HCT116 (cell line): ENCODE measurements around the gene PRELID2. TPM values are rescaled to one million over a fixed set of nuclear protein-coding genes. Genes with fewer than 3 reads are reported as not detected.

ENCODE experiments used
- ATAC-seq: fragments of 200-7000 bp; cut with Tn5 transposase; 2 replicates; pipeline ENCODE4 v1.9.1; 2020; ENCODE audit warnings: mild to moderate bottlenecking, moderate library complexity
- BruUV-seq: library from RNA; stranded (reverse); fragments of 400-500 nt; replicated peaks from 2 replicates; lab custom pipeline; 2021; lab: Mats Ljungman, UMichigan
- CTCF ChIA-PET: fragments of 300-600 bp; sonication (Branson Sonifier 250); formaldehyde crosslinking; loops from one replicate; lab custom pipeline; 2021; ENCODE audit warnings: antibody characterized with exemption; lab: Charles Lee
- POLR2A ChIA-PET: fragments of 300-600, 350-600 bp; sonication (Branson Sonifier 250); formaldehyde crosslinking; loops from one replicate; lab custom pipeline; 2021; ENCODE audit warnings: antibody characterized with exemption; lab: Charles Lee
- RAD21 ChIA-PET, 2 experiments: fragments of 300-600 bp; sonication (Branson Sonifier 250); formaldehyde crosslinking; loops; one replicate each; lab custom pipeline; 2023; ENCODE audit warnings: low total read pairs in 2 of 2; ENCODE audit not compliant: uncharacterized antibody in 2 of 2, unreplicated experiment in 2 of 2, low non-redundant PET in 1 of 2; lab: Charles Lee
- DNase-seq: peaks from one replicate; pipeline ENCODE4 v3.0.0-alpha.2; 2010; ENCODE audit warnings: low read depth, low spot score
- H2AFZ ChIP-seq: fragments of 200-600 bp; shearing (Covaris generic), sonication (generic); 2 replicates; pipeline ENCODE4 v1.6.1; 2017; ENCODE audit warnings: low read depth, mixed run types, mixed read lengths, antibody characterized with exemption, low read length; ENCODE audit not compliant: poor library complexity, severe bottlenecking
- H3K27ac ChIP-seq: 2 replicates; pipeline ENCODE4 v1.5.1; 2012; ENCODE audit warnings: low read depth, low read length
- H3K27me3 ChIP-seq: fragments of 200-600 bp; sonication (generic); 2 replicates; pipeline ENCODE4 v1.6.1; 2016; ENCODE audit warnings: mixed run types, low read length, mixed read lengths; ENCODE audit not compliant: insufficient read depth
- H3K36me3 ChIP-seq, 2 experiments: fragments of 200-500 bp in 1 of 2; fragments of 200-600 bp in 1 of 2; sonication (Bioruptor generic) in 1 of 2; sonication (generic) in 1 of 2; 2 replicates each; pipeline versions ENCODE4 v1.5.1 to v1.6.1; 2014 to 2016; ENCODE audit warnings: low read length in 2 of 2, inconsistent platforms in 1 of 2, mixed read lengths in 1 of 2, mixed run types in 1 of 2; ENCODE audit not compliant: insufficient read depth in 2 of 2, control insufficient read depth in 1 of 2
- H3K4me1 ChIP-seq, 2 experiments: fragments of 200-600 bp in 1 of 2; sonication (generic) in 1 of 2; 2 replicates each; pipeline versions ENCODE4 v1.5.1 to v1.6.1; 2012 to 2017; ENCODE audit warnings: low read length in 2 of 2, inconsistent platforms in 1 of 2, mild to moderate bottlenecking in 1 of 2, mixed read lengths in 1 of 2, mixed run types in 1 of 2, moderate library complexity in 1 of 2; ENCODE audit not compliant: insufficient read depth in 2 of 2, control insufficient read depth in 1 of 2
- H3K4me2 ChIP-seq: fragments of 200-600 bp; sonication (generic); 2 replicates; pipeline ENCODE4 v1.6.1; 2017; ENCODE audit warnings: mixed run types, low read length, mixed read lengths
- H3K4me3 ChIP-seq, 2 experiments: fragments of 200-600 bp in 1 of 2; sonication (generic) in 1 of 2; replicated peaks in 1 of 2; 2 replicates each; pipeline ENCODE4 v1.5.1; 2011 to 2016; ENCODE audit warnings: low read length in 2 of 2, control low read depth in 1 of 2, low read depth in 1 of 2, mild to moderate bottlenecking in 1 of 2, mixed read lengths in 1 of 2, mixed run types in 1 of 2
- H3K79me2 ChIP-seq: fragments of 200-600 bp; sonication (generic); 2 replicates; pipeline ENCODE4 v1.6.1; 2017; ENCODE audit warnings: mild to moderate bottlenecking, mixed run types, low read length, moderate library complexity, mixed read lengths; ENCODE audit not compliant: insufficient read depth
- H3K9ac ChIP-seq: fragments of 200-600 bp; sonication (generic); 2 replicates; pipeline ENCODE4 v1.6.1; 2016; ENCODE audit warnings: low read length, mixed read lengths
- H3K9me2 ChIP-seq: fragments of 200-600 bp; sonication (generic), shearing (Covaris generic); 2 replicates; pipeline ENCODE4 v1.6.1; 2017; ENCODE audit warnings: mixed run types, mild to moderate bottlenecking, moderate library complexity; ENCODE audit not compliant: insufficient read depth
- H3K9me3 ChIP-seq, 2 experiments: fragments of 200-500 bp in 1 of 2; fragments of 200-600 bp in 1 of 2; sonication (Bioruptor generic) in 1 of 2; sonication (generic) in 1 of 2; 2 replicates each; pipeline ENCODE4 v1.6.1; 2014 to 2017; ENCODE audit warnings: low read length in 2 of 2, mixed read lengths in 2 of 2, inconsistent platforms in 1 of 2, low read depth in 1 of 2, mild to moderate bottlenecking in 1 of 2, mixed run types in 1 of 2, moderate library complexity in 1 of 2; ENCODE audit not compliant: control insufficient read depth in 1 of 2, insufficient read depth in 1 of 2
- H4K20me1 ChIP-seq: fragments of 200-600 bp; sonication (generic), shearing (Covaris generic); 2 replicates; pipeline ENCODE4 v1.6.1; 2017; ENCODE audit warnings: mixed run types, mild to moderate bottlenecking, moderate library complexity; ENCODE audit not compliant: insufficient read depth
- ATF3 ChIP-seq: IDR thresholded peaks from 2 replicates; pipeline ENCODE4 v1.6.1; 2012
- CBX3 ChIP-seq: IDR thresholded peaks from 2 replicates; pipeline ENCODE4 v1.6.1; 2012; ENCODE audit warnings: low read depth
- CEBPB ChIP-seq: IDR thresholded peaks from 2 replicates; pipeline ENCODE4 v1.6.1; 2012; ENCODE audit warnings: low read depth
- CTCF ChIP-seq, 3 experiments: fragments of 200-600 bp in 1 of 3; sonication (generic) in 1 of 3; IDR thresholded peaks in 2 of 3; conservative IDR thresholded peaks in 1 of 3; 2 replicates each; pipeline ENCODE4 v1.5.1; 2012 to 2017; ENCODE audit warnings: low read depth in 2 of 3, low read length in 2 of 3, antibody characterized with exemption in 1 of 3, borderline replicate concordance in 1 of 3, control low read depth in 1 of 3, mild to moderate bottlenecking in 1 of 3, mixed read lengths in 1 of 3, mixed run types in 1 of 3, moderate library complexity in 1 of 3; ENCODE audit not compliant: insufficient read depth in 1 of 3
- EGR1 ChIP-seq: IDR thresholded peaks from 2 replicates; pipeline ENCODE4 v1.6.1; 2012; ENCODE audit warnings: low read depth
- ELF1 ChIP-seq: IDR thresholded peaks from 2 replicates; pipeline ENCODE4 v1.6.1; 2012; ENCODE audit warnings: low read depth, borderline replicate concordance
- EZH2 ChIP-seq: fragments of 200-600 bp; sonication (generic); IDR thresholded peaks from 2 replicates; pipeline ENCODE4 v1.6.1; 2017; ENCODE audit warnings: antibody characterized with exemption, mixed run types
- EZH2phosphoT487 ChIP-seq: fragments of 200-600 bp; IDR thresholded peaks from 2 replicates; pipeline ENCODE4 v1.6.1; 2018; ENCODE audit warnings: antibody characterized with exemption, borderline replicate concordance
- POLR2A ChIP-seq: IDR thresholded peaks from 2 replicates; pipeline ENCODE4 v1.7.0; 2011; ENCODE audit warnings: borderline replicate concordance; ENCODE audit not compliant: insufficient read depth, insufficient read length; ENCODE audit errors: extremely low read depth
- POLR2AphosphoS5 ChIP-seq: IDR thresholded peaks from 2 replicates; pipeline ENCODE4 v1.6.1; 2011; ENCODE audit warnings: mild to moderate bottlenecking, low read depth, low read length, moderate library complexity
- RAD21 ChIP-seq: IDR thresholded peaks from 2 replicates; pipeline ENCODE4 v1.6.1; 2012; ENCODE audit warnings: low read depth, mild to moderate bottlenecking
- REST ChIP-seq: IDR thresholded peaks from 2 replicates; pipeline ENCODE4 v1.6.1; 2012; ENCODE audit warnings: low read depth
- SIN3A ChIP-seq: IDR thresholded peaks from 2 replicates; pipeline ENCODE4 v1.6.1; 2012; ENCODE audit warnings: low read depth
- SRF ChIP-seq: IDR thresholded peaks from 2 replicates; pipeline ENCODE4 v1.6.1; 2012; ENCODE audit warnings: low read depth
- TCF7L2 ChIP-seq: IDR thresholded peaks from 2 replicates; pipeline ENCODE4 v1.7.0; 2011; ENCODE audit warnings: borderline replicate concordance, inconsistent platforms; ENCODE audit not compliant: insufficient read depth, insufficient read length; ENCODE audit errors: extremely low read depth
- ZBTB33 ChIP-seq: IDR thresholded peaks from 2 replicates; pipeline ENCODE4 v1.6.1; 2011; ENCODE audit warnings: mild to moderate bottlenecking, low read length, moderate library complexity; ENCODE audit not compliant: insufficient replicate concordance; ENCODE audit errors: extremely low read depth
- ZFX ChIP-seq: fragments of 450-650 bp; IDR thresholded peaks from 2 replicates; pipeline ENCODE4 v1.6.1; 2017
- intact Hi-C: fragments of 100-400 bp; cut with micrococcal nuclease; formaldehyde crosslinking; loops from 2 replicates; pipeline ENCODE4 v1.10.0; 2022
- total RNA-seq: library from RNA; stranded (reverse); gene quantifications from one replicate; pipeline ENCODE4 v1.2.1, GENCODE V29; 2021; ENCODE audit not compliant: unreplicated experiment

PRELID2 gene
- total RNA-seq, 1 experiment from 2014 or later, result 20.1 TPM

- Histone ChIP-seq H3K4me3 (no peak overlapping the region), H4K20me1 (no peaks in the 10 kb centered on the region), H3K4me2 (no peak overlapping the region), H2AFZ (no peak overlapping the region), H3K9me2 (no peaks in the 10 kb centered on the region), H3K27me3 (no peaks in the 10 kb centered on the region), H3K36me3 (no peaks in the 10 kb centered on the region), H3K27ac (no peak overlapping the region), H3K9ac (no peak overlapping the region), H3K79me2 (no peaks in the 10 kb centered on the region), H3K9me3 (no peaks in the 10 kb centered on the region), H3K4me1 (peaks cover 12 to 46% of the 10 kb centered on the region in 2 experiments)
- intact Hi-C loops, result no loop called here
- POLR2A ChIA-PET, result no interaction called here
- CTCF ChIA-PET, result no interaction called here
- DNase-seq (no peak), ATAC-seq (no peak)
- RAD21 ChIA-PET, result no interaction called here
- TF ChIP-seq POLR2A (no peak), RAD21 (no peak), POLR2AphosphoS5 (no peak), EGR1 (no peak), EZH2phosphoT487 (no peak), EZH2 (no peak), TCF7L2 (no peak), SRF (no peak), ZFX (no peak), CTCF (IDR thresholded peaks at IDR 0.05 in 2 of 3, conservative IDR thresholded peaks at IDR 0.05 in 1 of 3; ENCODE audit: borderline replicate concordance in 1 of 3, insufficient read depth in 1 of 3, low read depth in 2 of 3, low read length in 2 of 3) (no peak), SIN3A (no peak), REST (no peak), CEBPB (no peak), ELF1 (no peak), ZBTB33 (no peak), CBX3 (no peak), ATF3 (no peak)
- BruUV-seq, result no TSS peak
These were observed 17.8 kb upstream of the PRELID2 start for GRCh38 chr5:145852990-145853389.
